Fibroblast of skin of right biceps (primary cell): ENCODE data around the gene CEP126.

ENCODE experiments used
- DNase-seq: peaks from one replicate; pipeline ENCODE4 v3.0.0-alpha.2; 2013

CEP126 gene

GRCh38 chr11:102014756-102015155 lies 99.9 kb downstream of the CEP126 start:
- no peak for DNase-seq

- no peak for DNase-seq
Observed at GRCh38 chr11:102017026-102017425, 102.2 kb downstream of the CEP126 start.

- no peak for DNase-seq
Observed at GRCh38 chr11:102026217-102026616, 111.4 kb downstream of the CEP126 start.

- DNase-seq: no peak
Observed at GRCh38 chr11:102026959-102027358, 112.1 kb downstream of the CEP126 start.

- DNase-seq: no peak
Observed at GRCh38 chr11:102036757-102037156, 121.9 kb downstream of the CEP126 start.

GRCh38 chr11:102046841-102047240 lies 132.0 kb downstream of the CEP126 start:
- DNase-seq: no peak

GRCh38 chr11:102047305-102047924 lies 132.6 kb downstream of the CEP126 start, which contains the start of gene CFAP300:
Gene CFAP300 (plus strand): TSS chr11:102047437. CDS start chr11:102047471, 34 bp downstream.
- DNase-seq: peak; percentile 86
